Dedifferentiated amniotic fluid mesenchymal stem cell (primary cell): ENCODE measurements around the gene SLC16A5.
"Not testable (repeated sequence)": the region's sequence is repeated elsewhere in the genome, so short reads cannot be mapped to it uniquely, and the experiment has no call there.

ENCODE experiments used
- DNase-seq: peaks from one replicate; pipeline ENCODE4 v3.0.0-alpha.2; 2016; ENCODE audit errors: extremely low spot score

Gene SLC16A5

DNA sequence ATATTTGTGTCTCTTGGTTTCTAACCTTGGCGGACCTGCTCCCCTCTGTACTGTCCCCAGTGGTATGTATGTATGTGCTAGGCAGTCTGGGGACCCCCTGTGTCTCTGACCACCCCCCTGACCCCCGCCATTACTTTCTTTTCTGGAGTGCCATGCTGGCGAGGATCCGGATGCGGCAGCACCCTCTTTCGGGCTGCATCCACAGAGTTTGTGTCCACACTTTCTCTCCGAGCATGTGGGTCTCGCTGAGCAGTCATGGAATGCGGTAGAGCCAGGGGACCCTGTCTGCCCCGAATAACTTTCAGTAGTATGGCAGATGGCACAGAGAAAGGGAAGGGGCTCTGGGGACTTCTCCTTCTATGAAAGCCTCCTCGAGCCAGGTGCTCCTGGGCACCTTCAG is 23.7 kb upstream of the SLC16A5 start:
- no peak for DNase-seq

DNA sequence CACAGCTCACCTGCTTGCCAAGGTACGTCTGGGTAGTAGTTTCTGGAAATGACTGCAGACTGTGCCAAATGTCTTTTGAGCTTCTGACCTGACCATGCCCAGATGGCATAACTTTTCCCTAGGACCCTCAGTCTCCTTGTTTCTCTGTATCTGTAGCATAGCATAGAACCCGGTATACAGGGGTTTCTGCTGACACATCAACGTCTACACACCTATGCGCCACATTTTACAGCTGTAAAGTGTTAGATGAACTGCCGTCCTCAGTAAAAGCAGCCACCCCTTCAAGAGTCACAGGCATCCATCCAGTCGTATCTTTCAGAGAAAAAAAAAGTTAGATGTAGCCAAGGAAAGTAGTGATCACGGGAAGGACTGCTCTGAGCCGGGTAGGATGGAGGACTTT is 23.3 kb upstream of the SLC16A5 start:
- no peak for DNase-seq

DNA sequence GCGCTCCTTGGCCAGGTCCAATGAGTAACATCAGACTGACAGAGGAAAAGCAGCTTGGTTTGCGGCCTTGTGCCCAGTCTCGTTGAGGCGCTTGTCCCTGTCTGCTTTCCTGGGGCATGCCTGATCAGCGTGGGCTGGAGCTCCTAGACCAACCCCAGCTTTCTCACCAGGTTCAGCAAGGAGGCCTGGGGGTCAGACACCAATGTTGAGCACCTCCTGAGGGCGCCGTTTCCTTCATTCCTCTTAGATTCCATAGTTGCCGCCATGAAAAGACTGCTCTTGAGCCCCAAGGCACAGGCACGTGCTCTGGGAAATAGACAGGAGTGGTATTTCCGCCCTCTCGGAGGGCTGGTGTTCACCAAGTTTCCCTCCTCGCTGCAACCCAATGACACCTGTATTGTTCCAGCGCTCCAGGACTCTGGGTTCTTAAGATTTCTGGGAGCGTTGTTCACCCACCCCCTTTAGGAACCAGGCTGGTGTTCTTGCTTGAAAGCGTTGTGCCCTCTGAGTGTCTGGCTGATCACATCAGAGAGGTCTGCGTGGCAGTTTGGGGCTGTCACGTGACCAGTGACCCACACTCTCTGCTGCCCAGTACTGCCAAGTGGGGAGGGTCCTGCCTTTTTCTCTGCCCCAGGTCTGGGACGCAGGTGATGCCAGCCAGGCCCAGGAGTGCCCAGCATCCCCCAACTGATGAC is 22.7 kb upstream of the SLC16A5 start:
- no peak for DNase-seq

DNA sequence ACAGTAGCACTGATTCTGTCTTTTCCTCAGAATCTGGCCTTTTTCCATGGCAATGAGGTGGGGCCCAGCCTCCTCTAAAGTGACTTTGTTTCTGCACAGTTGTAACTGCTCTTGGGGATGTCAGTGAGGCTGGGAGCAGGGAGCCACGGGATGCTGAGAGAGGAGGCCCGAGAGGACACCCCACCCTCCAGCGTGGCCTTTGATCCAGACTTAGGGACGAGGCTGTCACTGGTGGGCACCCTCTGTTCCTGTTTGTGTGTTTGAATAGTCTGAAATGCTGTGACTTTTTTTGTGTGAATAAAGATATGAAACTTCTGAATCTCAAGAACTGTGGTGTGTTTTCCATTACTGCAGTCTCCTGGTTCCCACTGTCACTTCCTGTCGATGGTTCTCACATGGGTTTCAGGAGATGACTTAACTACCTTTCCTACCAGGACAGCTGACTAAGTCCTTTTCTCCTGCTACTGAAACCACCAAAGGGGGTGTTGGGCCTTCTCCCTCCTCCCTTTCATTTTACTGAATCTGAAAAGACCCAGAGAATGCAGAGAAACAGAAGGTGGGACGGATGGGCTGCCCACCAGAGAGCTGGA is 22.1 kb upstream of the SLC16A5 start:
- no peak for DNase-seq

DNA sequence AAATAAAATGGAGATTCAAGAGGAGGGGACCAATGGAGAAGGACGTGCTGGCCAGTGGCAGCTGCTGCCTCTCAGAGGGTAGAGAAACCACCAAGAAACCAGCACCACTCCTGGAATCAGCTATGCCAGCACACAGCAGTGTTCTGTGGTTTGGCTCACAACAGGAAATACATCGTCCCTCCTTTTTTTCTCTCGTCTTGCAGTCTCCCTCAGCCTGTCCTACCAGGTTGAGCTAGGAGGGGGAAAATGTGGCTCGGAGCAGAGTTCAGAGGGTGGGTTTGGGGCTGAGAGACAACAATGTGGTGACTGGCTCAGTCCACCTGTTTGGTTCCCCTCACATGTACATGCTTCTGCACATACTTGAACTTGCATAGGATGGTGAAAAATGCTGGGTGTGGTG is 19.9 kb upstream of the SLC16A5 start:
- no peak for DNase-seq

DNA sequence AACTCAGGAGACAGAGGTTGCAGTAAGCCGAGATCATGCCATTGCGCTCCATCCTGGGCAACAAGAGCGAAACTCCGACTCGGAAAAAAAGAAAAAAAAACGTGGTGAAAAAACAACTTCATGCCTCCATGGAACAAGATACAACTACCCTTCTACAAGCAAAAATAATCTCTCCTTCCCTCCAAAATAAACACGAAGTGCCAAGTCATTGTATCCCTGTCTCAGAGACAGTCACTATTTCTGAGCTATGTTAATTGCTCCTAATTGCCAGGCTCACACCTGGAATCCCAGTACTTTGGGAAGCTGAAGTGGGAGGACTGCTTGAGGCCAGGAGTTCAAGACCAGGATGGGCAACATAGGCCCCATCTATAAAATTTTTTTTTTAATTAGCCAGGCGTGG is 19.0 kb upstream of the SLC16A5 start:
- DNase-seq = no peak

DNA sequence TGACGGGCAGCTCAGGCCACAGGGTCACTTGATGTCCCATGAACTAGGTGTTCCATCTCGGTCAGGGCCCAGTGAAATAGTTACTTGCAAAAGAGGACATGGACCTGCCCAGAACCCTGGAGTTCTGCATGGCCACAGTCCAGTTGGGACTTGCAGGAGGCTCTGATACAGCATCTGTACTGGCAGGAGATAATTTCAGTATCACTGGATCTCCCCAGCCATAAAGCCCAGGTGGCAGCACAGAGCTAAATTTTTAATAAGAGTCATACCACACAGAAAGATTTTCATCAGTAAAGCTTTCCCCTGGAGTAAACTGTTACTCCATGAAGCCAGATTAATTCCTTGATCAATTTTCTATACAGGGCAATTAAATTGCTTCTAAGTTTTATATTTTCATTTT is 18.0 kb upstream of the SLC16A5 start:
- DNase-seq = no peak

DNA sequence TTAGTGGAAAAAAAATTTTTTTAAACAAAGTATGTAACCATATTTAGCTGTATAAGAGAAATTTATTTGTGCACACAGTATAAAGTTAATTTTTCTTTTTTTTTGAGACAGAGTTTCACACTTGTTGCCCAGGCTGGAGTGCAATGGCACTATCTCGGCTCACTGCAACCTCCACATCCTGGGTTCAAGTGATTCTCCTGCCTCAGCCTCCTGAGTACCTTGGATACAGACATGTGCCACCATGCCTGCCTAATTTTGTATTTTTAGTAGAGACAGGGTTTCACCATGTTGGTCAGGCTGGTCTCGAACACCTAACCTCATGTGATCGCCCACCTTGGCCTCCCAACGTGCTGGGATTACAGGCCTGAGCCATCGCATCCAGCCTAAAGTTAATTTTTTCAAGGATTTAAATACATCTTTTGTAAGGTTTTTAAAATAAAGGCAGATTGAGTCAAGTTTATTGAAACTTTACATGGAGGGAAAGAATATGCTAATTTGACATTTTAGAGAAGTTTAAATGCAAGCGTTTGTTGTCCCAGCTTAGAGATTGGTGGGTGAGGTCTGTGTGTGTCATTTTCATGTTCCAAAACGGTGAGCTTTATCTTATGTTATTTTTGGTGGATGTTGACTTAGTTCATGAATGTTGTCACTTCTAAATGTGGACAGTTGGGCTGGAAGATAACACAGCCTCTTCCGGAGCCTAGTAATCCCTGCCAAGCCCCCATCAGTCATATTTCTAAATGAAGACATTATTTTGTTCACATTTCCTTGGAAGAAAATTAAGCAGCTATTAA is 16.1 kb upstream of the SLC16A5 start:
- DNase-seq = not testable (repeated sequence)

DNA sequence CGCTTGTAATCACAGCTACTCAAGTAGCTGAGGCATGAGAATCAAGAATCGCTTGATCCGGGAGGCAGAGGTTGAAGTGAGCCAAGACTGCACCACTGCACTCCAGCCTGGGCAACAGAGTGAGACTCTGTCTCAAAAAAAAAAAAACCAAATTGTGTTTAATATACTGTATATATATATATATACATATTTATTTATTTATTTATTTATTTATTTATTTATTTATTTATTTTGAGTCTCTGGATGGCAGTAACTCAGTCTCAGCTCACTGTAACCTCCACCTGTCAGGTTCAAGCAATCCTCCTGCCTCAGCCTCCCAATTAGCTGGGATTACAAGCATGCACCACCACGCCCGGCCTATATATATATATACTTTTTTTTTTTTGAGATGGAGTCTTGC is 14.8 kb upstream of the SLC16A5 start:
- DNase-seq = not testable (repeated sequence)

DNA sequence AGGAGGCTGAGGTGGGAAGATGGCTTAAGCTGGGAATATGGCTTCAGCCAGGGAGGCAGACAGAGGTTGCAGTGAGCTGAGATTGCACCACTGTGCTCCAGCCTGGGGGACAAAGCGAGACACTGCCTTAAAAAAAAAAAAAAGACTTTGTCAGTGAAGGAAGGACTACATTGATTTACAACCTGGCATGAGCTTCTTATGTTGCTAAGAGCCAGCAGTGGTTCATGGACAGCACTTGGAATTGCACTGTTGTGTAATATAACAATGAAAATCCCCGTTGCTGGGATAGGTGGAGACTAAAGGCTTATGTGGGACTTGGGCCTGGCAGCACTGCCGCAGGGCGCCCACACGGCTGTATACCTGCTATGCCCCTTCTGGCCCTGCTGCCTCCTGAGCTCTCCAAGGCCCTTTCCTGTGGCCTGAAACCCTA is 14.1 kb upstream of the SLC16A5 start:
- DNase-seq = no peak

DNA sequence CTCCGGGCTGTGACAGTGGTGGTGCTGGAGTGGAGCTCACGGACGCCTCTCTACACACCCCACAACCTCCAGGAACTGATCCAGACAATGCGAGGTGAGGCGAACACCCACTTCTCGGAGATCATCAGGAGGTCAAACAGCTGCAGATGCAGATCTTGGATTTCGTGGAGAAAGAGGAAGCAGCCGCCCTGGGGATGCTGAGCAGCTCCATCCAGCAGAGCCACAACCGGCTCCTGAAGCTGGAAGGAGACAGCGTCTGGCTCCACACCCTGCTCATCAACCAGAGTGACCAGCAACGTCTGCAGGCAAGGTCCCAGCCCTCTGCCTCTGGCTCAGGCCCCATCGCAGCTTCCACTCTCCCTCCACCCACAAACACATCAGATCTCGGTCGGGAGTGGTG is 13.2 kb upstream of the SLC16A5 start:
- DNase-seq = no peak

DNA sequence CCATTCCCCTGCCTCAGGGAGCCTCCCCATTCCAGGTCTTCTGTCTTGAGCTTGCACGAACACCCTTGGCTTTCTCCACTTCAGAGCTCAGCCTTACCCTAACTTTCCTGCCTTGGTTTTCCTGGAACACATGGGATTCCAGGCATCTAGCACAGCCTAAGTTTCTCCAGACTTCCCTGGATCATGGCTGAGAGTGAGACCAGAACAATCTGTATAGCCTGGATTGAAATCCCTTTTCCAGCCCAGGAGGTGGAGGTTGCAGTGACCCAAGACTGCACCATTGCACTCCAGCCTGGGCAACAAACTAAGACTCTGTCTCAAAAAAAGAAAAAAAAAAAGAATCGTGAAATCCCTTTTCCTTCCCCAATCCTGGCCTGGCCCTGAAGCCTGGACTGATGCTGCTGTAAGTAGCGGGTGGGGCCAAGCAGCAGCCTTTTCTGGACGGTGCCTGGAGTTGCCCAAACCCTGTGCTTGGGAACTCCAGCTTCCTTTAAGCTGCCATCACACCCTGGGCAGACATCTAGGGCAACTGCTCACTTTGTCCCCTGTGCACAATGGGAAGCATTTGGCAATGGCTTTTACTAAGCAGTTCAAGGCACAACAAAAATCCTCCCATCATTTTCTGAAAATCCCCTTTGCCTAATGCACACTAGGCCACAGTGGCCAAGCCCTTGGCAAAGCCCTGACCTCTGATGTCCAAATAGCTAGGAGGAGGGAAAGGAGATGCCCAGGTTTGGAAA is 12.0 kb upstream of the SLC16A5 start:
- no peak for DNase-seq

DNA sequence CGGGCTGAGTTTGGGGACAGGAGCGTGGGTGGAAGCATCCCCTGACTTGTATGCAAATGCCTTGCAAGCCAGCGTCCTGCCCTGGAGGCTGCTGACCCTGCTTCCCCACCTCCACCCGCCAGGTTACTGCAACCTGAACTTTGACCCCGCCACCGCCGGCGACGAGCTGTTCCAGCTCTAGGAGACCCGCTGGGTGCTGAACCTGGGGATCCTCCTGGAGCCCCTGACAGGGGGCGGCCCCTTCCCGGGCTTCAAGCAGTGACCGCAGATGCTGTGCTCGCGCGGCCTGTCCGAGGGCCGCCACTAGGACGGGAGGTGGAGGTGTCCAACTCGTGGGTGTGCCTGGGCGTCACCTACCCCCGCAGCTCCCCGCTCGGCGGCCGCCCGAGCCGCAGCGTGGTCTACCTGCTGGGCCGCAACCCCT is 10.7 kb upstream of the SLC16A5 start:
- no peak for DNase-seq

DNA sequence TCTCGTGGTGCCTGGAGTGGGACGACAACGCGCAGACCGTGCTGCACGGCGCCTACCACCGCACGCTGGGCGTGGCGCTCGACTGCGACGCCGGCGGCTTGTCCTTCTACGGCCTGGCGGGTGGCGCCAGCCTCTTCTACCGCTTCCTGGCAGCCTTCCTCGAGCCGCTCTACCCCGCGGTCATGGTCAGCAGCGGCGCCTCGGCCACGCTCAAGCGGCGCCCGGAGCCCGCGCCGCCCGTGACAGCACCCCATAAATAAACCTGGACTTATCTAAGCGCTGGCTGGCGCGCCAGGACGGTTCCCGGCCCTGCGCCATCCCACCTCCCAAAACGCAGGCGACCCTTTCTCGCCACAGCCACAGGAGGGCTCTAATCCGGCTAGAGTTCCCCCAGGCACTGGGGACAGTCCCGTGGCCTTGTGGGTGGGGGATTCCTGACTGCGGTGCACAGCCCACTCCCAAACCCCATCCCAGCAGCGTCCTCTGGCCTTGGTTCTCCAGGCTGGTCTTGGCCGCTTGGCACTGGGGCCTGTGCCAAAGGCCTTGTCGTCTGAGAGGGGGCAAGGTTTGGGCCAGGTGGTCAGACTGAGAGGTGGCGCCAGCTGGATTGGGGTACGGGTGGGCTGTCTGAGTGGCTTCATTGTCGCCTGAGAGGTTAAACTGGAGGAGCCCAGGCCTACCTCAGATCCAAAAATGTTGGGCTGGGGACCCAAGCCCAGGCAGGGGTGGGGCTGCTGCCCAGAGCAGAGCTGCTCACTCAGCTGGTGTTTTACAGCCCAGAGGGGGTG is 10.1 kb upstream of the SLC16A5 start:
- no peak for DNase-seq

DNA sequence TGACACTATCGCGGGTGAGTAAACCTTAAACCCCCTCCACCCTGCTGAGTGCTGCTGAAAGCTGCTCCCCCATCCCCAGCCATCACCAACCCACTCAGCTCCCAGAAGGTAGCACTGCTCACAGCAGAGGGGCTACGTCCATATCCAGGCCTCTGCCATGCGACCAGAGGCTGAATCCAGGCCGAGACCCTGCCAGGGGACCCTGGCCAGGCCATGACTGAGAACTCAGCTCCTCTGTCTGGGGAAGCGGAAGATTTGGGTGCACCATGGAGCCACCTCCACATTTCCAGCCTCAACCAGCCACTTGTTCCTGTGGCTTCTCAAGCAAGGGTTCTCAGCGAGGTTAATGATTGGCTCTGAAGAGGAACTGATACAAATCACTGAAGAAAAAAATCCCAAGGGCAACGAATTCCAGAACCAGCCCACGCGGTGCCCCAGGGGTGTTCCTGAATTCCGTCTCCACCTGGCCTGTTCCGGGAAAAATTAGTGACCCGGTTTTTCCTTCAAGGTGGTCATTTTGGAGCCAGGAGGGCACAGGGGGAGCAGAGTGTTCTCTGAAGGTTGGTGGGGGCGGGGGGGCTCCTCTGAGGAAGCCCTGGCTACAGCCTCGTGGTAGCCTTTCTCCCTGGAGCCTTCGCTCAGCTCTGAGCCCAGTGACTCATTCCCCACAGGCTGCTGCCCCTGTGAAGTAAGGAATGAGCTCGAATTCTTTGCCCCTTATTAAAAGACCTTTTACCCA is 9.3 kb upstream of the SLC16A5 start:
- no peak for DNase-seq

DNA sequence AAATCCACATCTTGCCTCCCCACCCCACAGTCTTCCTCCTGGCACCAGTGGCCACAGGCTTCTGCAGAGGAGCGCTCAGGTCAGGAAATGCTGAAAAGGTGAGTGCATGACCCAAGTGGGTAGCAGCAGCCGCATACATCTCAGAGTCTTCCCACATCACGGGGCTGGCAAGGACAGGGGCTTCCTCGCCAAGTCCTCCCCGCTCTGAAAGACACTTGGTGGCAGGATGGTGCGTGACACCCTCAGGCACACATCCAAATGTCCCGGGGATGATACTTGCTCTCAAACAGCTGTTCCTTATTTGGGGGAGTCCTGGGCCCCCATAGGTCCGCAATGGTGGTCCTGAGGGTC is 8.8 kb upstream of the SLC16A5 start:
- no peak for DNase-seq

DNA sequence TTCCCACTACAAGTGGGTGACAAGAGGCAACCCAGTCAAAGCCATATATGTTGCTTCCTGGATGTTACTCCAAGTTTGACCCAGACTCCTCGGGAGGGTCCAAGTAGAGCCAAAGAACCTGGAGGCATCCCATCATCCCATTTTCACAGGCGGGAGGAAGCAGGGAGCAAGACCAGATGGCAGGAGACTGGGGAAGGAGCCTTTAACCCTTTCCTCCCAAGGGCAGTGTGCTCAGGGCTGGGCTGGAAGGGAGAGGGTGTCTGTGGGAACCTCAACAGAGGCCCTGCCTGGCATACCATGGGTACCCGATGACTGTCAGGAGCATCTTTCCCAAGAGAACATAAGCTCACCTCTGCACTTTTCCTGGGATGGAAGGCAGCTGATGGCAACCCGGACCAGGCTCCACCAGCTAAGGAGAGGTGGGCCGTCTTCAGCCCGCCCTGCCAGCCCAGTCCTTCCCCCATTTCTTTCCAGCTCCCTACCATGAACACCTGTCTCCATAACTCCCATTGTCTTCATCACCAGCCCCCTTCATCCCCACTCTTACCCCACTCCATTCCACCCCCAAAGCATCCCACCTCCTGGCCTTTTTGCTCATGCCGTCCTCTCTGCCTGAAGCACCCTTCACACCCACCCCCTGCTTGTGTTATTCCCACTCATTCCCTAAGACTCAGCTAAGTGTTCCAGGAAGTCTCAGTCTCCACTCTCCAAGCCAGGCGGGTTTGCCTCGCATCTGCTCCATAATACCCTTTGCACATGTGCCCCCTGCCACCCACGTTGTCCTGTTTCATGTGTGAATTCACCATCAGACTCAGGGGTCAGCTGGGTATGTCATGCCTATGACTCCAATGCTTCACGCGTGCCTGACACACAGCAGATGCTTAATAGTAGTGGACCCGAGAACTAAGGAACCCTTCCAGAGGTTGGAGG is 5.9 kb upstream of the SLC16A5 start:
- no peak for DNase-seq

DNA sequence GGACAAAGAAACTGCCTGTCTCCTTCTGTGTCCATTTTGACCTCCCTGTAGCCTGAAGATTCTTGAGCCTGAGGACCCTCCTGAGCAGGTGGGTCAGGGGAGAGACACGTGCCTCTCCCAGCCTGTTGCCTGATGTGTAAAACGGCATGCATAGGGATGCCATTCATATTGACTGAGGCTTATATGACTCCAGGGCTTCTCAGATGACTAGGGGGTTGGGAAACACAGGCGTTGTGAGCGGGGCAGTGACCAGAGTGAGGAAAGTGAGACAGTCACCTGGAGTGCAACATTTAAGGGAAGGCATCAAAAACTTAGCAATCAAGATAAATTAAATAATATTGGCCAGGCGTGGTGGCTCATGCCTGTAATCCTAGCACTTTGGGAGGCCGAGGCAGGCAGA is 5.1 kb upstream of the SLC16A5 start:
- no peak for DNase-seq

DNA sequence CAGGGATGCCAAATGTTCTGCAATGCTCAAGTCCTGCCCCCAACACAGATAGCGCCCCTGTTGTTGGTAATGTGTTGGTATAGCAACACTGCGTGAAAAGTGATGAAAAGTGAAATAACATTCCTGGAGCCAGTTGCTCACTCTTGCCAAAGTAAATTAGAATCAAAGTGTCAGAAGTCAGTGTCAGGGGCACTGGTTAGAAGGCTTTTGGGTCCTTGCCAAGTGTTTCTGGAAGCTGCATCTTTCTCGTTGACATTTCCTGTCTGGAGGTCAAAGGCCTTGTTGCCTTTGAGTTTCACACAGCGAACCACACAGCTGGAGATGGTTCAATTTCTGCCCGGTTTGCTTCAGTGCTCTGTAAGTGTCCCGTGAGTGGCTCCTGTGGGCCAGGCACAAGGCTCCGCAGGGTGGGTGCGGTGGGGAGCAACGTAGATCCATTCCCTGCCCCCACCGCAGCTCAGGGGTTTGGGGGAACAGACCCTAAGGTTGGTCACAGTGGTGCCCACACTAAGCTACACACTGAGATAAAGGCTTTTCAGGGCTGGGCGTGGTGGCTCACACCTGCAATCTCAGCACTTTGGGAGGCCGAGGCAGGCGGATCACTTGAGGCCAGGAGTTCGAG is 3.6 kb upstream of the SLC16A5 start:
- no peak for DNase-seq
